HepG2 (cell line): ENCODE measurements around the gene DLST. TPM values are rescaled to one million over a fixed set of nuclear protein-coding genes. Genes with fewer than 3 reads are reported as not detected.

Source experiments
- ARHGAP35 ChIP-seq: sonication (generic); formaldehyde crosslinking; IDR thresholded peaks from 2 replicates; pipeline ENCODE4 v1.9.0; 2022; ENCODE audit warnings: mild to moderate bottlenecking, inconsistent platforms, moderate library complexity, missing genetic modification reagents, borderline replicate concordance
- GATAD2A ChIP-seq: IDR thresholded peaks from 2 replicates; pipeline ENCODE4 v1.6.1; 2016
- ISL2 ChIP-seq: sonication (generic); formaldehyde crosslinking; IDR thresholded peaks from 2 replicates; pipeline ENCODE4 v1.5.0; 2020; ENCODE audit warnings: missing genetic modification reagents
- KLF15 ChIP-seq: sonication (generic); formaldehyde crosslinking; IDR thresholded peaks from 2 replicates; pipeline ENCODE4 v1.8.1; 2023; ENCODE audit warnings: borderline replicate concordance, mild to moderate bottlenecking, inconsistent platforms, missing genetic modification reagents, mixed read lengths
- NFAT5 ChIP-seq: sonication (generic); formaldehyde crosslinking; IDR thresholded peaks from 2 replicates; pipeline ENCODE4 v1.4.0; 2020; ENCODE audit warnings: missing genetic modification reagents
- PATZ1 ChIP-seq: sonication (generic); formaldehyde crosslinking; IDR thresholded peaks from 2 replicates; pipeline ENCODE4 v1.4.0; 2020; ENCODE audit warnings: missing genetic modification reagents
- SAP130 ChIP-seq: IDR thresholded peaks from 2 replicates; pipeline ENCODE4 v1.6.1; 2016; ENCODE audit warnings: low read depth
- SKIL ChIP-seq: sonication (generic); formaldehyde crosslinking; IDR thresholded peaks from 2 replicates; pipeline ENCODE4 v1.8.0; 2022; ENCODE audit warnings: missing genetic modification reagents, mild to moderate bottlenecking, moderate library complexity, borderline replicate concordance
- THRA ChIP-seq: sonication (generic); formaldehyde crosslinking; IDR thresholded peaks from 2 replicates; pipeline ENCODE4 v1.4.0; 2020; ENCODE audit warnings: missing genetic modification reagents, borderline replicate concordance
- TP53 ChIP-seq: sonication (generic); formaldehyde crosslinking; conservative IDR thresholded peaks from 2 replicates; pipeline ENCODE4 v1.4.0; 2020; ENCODE audit warnings: missing genetic modification reagents
- XRCC5 ChIP-seq: fragments of 200-400 bp; formaldehyde crosslinking; optimal IDR thresholded peaks from 2 replicates; pipeline ENCODE3; 2017; ENCODE audit warnings: mild to moderate bottlenecking, low read length
- YEATS2 ChIP-seq: sonication (generic); formaldehyde crosslinking; IDR thresholded peaks from 2 replicates; pipeline ENCODE4 v1.4.0; 2020; ENCODE audit warnings: missing genetic modification reagents, borderline replicate concordance
- ZMAT3 ChIP-seq: sonication (generic); formaldehyde crosslinking; conservative IDR thresholded peaks from 2 replicates; pipeline ENCODE4 v1.7.0; 2021; ENCODE audit warnings: missing genetic modification reagents
- ZNF124 ChIP-seq: sonication (generic); formaldehyde crosslinking; IDR thresholded peaks from 2 replicates; pipeline ENCODE4 v1.4.0; 2020; ENCODE audit warnings: missing genetic modification reagents
- ZNF512 ChIP-seq: sonication (generic); formaldehyde crosslinking; IDR thresholded peaks from 2 replicates; pipeline ENCODE4 v1.4.0; 2020; ENCODE audit warnings: mild to moderate bottlenecking, missing genetic modification reagents
- ZNF569 ChIP-seq: sonication (generic); formaldehyde crosslinking; IDR thresholded peaks from 2 replicates; pipeline ENCODE4 v1.5.0; 2020; ENCODE audit warnings: mild to moderate bottlenecking, missing genetic modification reagents, moderate library complexity, borderline replicate concordance
- ZSCAN20 ChIP-seq: sonication (generic); formaldehyde crosslinking; IDR thresholded peaks from 2 replicates; pipeline ENCODE4 v1.4.0; 2020; ENCODE audit warnings: missing genetic modification reagents, mild to moderate bottlenecking, borderline replicate concordance
- polyA plus RNA-seq, 8 experiments: library from polyadenylated mRNA; depleted of rRNA in 3 of 8; stranded (reverse) in 7 of 8; unstranded in 1 of 8; fragments of >200 nt; fragmentation: Illumina TruSeq in 4 of 8; extraction: Trizol in 4 of 8; gene quantifications; 2 replicates each; pipeline versions ENCODE4 v1.2.1 to v1.2.3, GENCODE V29; 2011 to 2016; ENCODE audit warnings: low read depth in 4 of 8, missing spikeins in 1 of 8, mixed read lengths in 1 of 8; ENCODE audit not compliant: insufficient read depth in 1 of 8
- total RNA-seq, 5 experiments: library from RNA; depleted of rRNA; stranded (reverse); fragments of >200 nt; fragmentation: Illumina TruSeq; extraction: Trizol; gene quantifications; 2 replicates each; pipeline ENCODE4 v1.2.3, GENCODE V29; 2016; ENCODE audit warnings: low read depth in 1 of 5

The DLST gene
- total and polyA plus RNA-seq, 2 of the 13 experiments (the other 11 are each of a cell fraction or from before 2014, with no cell fraction given) = 56.5 to 94.3 TPM

DNA sequence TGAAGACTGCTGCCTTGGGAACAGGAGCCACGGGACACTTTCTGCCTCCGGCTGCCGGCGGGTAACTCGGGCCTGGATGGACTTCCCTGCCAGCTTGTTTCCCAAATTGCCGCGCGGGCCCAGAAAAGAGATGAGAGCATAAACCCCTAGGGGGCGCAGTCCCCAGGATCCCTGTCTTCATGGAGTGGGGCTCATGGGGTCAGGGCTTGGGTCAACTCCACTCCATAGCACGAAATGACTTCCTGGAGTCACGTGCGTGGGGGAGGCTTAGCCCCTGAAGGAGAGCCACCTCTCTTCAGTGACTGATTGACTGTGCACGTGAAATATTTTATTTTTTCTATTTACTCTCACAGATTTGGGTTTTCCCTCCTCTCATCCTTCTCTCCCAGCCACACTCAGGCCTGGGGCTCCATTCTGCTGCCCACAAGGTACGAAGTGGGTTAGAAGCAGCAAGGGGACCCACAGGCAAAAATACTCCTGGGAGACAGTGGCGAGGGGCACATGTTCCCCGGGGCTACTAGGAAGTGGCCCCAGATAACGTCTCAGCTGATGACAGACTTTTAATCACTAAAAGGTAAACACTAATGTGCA, 63.6 kb downstream of the DLST start (continued):
- TF ChIP-seq ARHGAP35 (no peak), ZNF512 (CRISPR knock-in tag) (no peak), TP53 (no peak), SAP130 (peak; percentile 70; the same call in 1 of the 2 replicates), SKIL (CRISPR knock-in tag) (no peak), XRCC5 (peak; percentile 26), ZNF569 (no peak), ZNF124 (CRISPR knock-in tag) (no peak), ZMAT3 (CRISPR knock-in tag) (no peak), ISL2 (CRISPR knock-in tag) (peak; percentile 87), KLF15 (CRISPR knock-in tag) (no peak), GATAD2A (CRISPR knock-in tag) (peak; percentile 59; the same call in 1 of the 2 replicates), THRA (CRISPR knock-in tag) (no peak), YEATS2 (CRISPR knock-in tag) (no peak), ZSCAN20 (CRISPR knock-in tag) (peak; percentile 58; the same call in 1 of the 2 replicates), NFAT5 (no peak), PATZ1 (CRISPR knock-in tag) (0 out of 2 replicates have a peak, but pooled peaks have one; percentile 11)
